ENCODE measurements around the gene ZNF778.
"Not testable (repeated sequence)": the region's sequence is repeated elsewhere in the genome, so short reads cannot be mapped to it uniquely, and the experiment has no call there.

ZNF778 gene

DNA sequence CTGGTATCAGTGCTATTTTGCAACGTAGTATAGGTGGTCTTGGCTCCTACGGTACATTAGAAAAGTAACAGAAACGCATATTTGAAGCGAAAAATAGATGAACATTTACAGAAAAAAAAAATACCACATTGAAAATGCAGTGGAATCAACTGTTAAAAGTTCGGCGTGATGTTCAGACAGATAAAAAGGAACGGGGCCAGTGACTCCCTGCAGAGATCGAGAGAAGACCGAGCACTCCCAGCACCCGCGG is 440 bp upstream of the ZNF778 start:
- DNase-seq (ENCODE audit: low spot score): no peak

DNA sequence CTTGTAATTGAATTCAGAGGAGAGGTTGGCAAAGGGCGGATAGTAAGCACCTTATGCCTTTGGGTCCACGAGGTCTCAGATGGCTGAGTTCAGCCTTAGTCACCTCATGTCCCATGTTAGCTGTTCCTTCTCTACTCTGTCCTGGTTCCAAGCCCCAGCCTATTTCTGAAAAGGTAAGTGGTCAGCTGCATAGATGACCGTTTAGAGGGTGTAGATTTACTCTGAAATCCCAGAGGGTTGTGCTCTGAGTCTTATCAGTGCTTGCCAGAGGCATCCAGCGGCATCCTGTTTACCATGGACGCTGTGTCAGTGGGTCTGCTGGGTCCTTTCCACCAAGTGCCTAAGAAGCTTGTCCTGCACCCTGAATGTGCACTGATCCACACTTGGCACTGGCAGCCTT is 1.9 kb downstream of the ZNF778 start:
- DNase-seq (ENCODE audit: low spot score): no peak

GRCh38 chr16:89221604-89222003 is 4.1 kb downstream of the ZNF778 start:
- no peak for DNase-seq (ENCODE audit: low spot score)

DNA sequence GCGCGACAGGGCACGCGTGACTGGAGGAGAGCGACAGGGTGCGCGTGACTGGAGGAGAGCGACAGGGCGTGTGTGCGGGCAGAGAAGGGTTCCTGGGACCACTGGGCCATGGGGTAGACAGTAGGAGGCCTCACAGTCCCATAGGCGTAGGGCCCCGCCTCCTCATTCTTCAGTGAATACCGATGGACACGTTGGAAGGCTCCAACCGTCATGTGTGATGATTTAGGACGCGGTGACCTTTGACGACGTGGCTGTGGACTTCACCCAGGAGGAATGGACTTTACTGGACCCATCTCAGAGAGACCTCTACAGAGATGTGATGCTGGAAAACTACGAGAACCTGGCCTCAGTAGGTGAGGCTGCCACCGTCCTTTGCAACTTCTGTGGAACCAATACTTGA is 5.4 kb downstream of the ZNF778 start:
- no peak for DNase-seq (ENCODE audit: low spot score)

DNA sequence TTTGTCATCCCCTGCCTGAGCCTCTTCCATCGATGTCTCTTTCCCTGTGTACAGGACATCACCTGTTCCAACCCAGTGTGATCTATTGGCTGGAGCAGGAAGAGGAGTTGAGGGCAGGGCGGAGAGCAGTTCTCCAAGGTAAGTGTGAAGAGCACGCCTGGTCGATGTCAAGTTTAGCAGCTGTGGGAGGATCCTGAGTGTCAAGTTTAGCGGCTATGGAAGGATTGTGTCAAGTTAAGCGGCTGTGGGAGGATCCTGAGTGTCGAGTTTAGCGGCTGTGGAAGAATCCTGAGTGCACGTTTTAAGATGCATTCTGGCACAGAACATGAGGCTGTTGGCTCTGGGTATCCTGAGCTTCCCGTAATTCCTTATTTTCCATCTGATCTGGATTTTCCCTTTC is 7.2 kb downstream of the ZNF778 start:
- DNase-seq (ENCODE audit: low spot score): no peak

DNA sequence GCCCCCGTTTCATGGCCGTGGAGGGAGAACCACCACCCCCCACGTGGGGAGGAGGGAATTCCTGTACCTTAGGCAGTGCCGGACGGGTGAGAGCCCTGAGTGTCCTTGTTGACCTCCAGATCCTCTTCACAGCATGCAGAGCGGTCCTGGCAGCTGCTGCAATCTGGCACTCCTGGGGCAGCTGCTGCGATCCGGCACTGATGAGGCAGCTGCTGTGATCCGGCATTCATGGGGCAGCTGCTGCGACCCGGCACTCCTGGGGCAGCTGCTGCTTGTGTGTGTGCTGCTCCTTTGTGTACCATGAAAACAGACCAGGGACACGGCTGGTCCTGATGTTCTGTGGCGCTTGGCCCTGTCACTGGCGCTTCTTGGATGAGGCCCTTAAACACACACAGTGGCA is 12.8 kb downstream of the ZNF778 start:
- no peak for DNase-seq (ENCODE audit: low spot score)

GRCh38 chr16:89232107-89232506 is 14.6 kb downstream of the ZNF778 start:
- DNase-seq (ENCODE audit: low spot score): no peak

GRCh38 chr16:89233678-89234490 is 16.4 kb downstream of the ZNF778 start:
- no peak for DNase-seq (ENCODE audit: low spot score)

DNA sequence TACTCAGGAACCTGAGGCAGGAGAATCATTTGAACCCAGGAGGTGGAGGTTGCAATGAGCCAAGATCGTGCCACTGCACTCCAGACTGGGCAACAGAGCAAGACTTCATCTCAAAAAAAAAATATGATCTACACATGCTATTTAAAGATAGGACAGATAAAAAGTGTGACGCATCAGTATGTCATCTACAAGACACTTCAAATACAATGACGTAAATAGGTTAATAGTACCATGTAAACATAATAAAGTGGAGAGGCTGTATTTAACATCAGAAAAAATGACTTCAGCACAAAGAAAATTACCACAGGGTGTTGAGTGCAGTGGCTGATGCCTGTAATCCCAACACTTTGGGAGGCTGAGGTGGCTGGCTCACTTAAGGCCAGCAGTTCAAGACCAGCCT is 20.2 kb downstream of the ZNF778 start:
- no peak for DNase-seq (ENCODE audit: low spot score)

GRCh38 chr16:89241187-89242007 is 23.9 kb downstream of the ZNF778 start:
- DNase-seq (ENCODE audit: low spot score): peak; percentile 91

DNA sequence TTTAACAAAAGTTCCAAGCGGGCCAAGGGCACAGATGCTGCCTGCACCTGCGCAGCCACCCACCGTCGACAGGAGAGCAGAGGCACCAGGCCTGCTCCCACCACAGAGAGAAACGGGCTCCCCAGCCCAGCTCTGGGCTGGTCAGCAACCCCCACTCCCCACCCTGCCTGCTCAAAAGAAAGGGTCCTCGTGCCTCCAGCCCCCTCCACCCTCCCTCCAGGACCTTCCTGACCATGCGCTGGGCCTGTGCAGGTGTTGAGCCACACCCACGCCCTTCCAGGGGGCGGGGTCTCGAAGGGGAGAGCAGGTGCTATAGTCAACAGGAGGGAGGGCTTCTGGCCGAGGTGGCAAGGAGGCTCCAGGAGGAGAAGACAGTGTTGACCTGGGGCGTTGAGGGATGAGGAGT is 25.3 kb downstream of the ZNF778 start:
- DNase-seq (ENCODE audit: low spot score): no peak

GRCh38 chr16:89243664-89244063 is 26.2 kb downstream of the ZNF778 start:
- no peak for DNase-seq (ENCODE audit: low spot score)

DNA sequence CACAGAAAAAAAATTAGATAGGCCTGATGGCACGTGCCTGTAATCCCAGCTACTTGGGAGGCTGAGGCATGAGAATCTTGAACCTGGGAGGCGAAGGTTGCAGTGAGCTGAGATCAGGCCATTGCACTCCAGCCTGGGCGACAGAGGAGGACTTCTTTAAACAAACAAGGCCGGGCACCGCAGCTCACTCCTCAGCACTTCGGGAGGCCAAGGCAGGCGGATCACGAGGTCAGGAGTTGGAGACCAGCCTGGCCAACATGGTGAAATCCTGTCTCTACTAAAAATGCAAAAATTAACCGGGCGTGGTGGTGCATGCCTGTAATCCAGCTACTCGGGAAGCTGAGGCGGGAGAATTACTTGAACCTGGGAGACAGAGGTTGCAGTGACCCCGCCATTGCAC is 26.8 kb downstream of the ZNF778 start:
- not testable (repeated sequence) for DNase-seq (ENCODE audit: low spot score)

- no peak for DNase-seq (ENCODE audit: low spot score)
Measured at GRCh38 chr16:89244754-89245153, 27.3 kb downstream of the ZNF778 start.

- no peak for DNase-seq (ENCODE audit: low spot score)
Measured at GRCh38 chr16:89246383-89246902, 28.9 kb downstream of the ZNF778 start.

GRCh38 chr16:89246903-89247733 is 29.6 kb downstream of the ZNF778 start:
- peak; percentile 74 for DNase-seq (ENCODE audit: low spot score)

DNA sequence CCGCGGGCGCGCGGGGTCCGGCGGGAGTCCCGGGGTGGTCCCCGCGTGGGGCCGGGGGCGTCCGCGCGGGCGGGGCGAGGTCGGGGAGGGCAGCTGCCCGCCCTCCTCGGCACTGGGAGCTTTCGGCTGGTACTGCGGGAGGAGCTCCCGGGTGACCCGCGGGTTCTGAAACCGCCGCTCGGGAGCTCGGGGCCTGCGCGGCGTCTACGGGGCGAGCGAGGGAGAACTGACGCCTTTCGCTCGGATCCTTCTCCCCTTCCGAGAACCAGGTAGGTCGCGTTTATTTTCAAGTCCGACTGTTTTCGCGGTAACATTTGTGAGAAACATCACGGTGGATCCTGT is 30.2 kb downstream of the ZNF778 start:
- not testable (repeated sequence) for DNase-seq (ENCODE audit: low spot score)

DNA sequence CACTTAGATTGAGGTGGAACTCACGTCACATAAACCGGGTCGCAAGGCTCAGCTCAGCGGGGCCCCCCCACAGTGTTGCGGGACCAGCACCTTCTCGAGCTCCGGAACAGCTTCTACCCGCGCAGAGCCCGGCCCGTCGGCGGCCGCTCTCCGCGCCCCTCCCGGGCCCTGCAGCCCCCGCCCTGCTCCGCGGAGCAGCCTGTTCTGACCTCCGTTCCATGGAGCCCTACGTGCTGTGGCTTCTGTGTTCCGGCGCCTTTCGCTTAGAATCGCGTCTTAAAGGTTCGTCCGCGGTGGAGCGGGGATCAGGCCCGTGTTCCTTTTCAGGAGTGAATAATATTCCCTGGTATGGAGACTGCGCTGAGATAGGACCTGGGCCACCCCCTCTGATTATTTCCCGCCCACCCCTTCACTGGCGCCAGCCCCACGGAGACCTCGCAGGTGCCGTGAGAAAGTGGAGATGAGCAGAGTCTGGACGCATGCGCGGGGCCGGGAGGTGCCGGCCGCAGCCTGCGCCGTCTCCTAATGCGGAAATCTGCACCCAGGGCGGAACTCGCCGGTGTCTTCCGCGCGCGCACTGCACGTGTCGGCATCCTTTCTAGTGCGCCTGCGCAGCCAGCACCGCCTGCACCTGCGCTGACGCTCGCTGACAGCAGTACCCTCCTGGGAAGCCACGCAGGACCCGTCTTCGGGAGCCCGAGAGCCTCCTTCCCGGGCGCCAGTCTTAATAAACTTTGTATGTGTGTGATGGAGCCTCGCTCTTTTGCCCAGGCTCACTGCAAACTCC is 30.9 kb downstream of the ZNF778 start:
- DNase-seq (ENCODE audit: low spot score): no peak

DNA sequence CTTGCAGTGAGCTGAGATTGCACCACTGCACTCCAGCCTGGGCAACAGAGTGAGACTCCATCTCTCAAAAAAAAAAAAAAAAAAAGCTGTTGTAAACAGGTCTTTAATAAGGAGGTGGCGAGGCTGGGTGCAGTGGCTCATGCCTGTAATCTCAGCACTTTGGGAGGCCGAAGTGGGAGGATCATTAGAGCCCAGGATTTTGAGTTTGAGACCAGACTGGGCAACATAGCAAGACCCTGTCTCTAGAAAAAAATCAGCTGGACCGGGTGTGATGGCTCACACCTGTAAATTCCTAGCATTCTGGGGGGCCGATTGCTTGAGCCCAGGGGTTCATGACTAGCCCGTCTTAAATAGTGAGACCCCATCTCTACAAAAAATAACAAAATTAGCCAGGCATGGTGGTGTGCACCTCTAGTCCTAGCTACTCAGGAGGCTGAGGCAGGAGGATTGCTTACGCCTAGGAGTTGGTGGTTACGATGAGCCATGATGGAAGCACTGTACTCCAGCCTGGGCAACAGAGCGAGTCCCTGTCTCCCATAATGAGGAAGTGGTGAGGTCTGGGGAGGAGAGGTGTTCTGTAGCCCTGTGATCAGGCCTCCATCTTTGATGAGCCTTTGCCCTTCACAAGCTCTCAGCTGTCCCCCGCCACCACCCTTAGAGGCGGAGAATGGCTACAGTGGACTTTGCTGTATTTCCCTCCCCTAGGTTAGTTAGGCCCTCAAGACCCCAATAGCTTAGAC is 36.2 kb downstream of the ZNF778 start:
- no peak for DNase-seq (ENCODE audit: low spot score)

- DNase-seq (ENCODE audit: low spot score): no peak
Measured at GRCh38 chr16:89256651-89257254, 39.2 kb downstream of the ZNF778 start.

DNA sequence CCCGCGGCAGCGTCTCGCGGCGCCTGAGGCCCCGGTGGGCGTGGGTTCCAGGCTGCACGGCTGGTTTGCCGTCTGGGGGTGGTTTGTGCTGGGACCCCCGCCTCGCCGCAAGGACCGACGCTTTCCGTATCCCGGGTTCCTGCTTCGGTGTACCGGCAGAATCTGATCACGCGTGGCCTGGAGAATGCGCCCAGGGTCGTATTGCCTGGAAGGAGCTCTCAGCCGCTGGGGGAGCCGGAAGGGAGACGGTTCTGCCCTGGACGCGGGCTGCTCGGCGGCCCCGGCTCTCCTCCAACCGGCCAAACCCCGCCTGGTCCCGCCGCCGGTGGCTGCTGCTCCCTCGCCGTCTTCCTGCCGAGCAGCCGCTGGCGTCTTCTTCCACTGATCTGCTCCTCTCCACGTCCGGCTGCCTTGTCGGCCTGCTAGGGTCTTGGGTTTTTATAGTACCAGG is 39.8 kb downstream of the ZNF778 start:
- DNase-seq (ENCODE audit: low spot score): no peak

Measured in NAMALWA (cell line).